Left lobe of liver (tissue), 2 donors: Measurements from ENCODE around the gene TAS1R1. TPM values are rescaled to one million over a fixed set of nuclear protein-coding genes. Genes with fewer than 3 reads are reported as not detected.
A peak's percentile ranks its signal among the peaks of the same experiment; 100 is the strongest.
"Not testable (repeated sequence)": the region's sequence is repeated elsewhere in the genome, so short reads cannot be mapped to it uniquely, and the experiment has no call there.

Source experiments
- ATAC-seq: fragments of 200-7000 bp; cut with Tn5 transposase; one replicate; pipeline ENCODE4 v1.9.1; 2020; ENCODE audit warnings: mild to moderate bottlenecking, moderate library complexity
- DNase-seq: peaks from one replicate; pipeline ENCODE4 v3.0.0-alpha.2; 2020; ENCODE audit warnings: low spot score
- total RNA-seq: library from RNA; stranded (reverse); gene quantifications from one replicate; pipeline ENCODE4 v1.2.1, GENCODE V29; 2021
- donor health status: DM: no; HTN: no; CAD: no; lungs with moderate emphysema.
- donor health status: DM: no; HTN: yes; CAD: no.

The TAS1R1 gene
- total RNA-seq, 1 donor from 2014 or later, result 0.05 TPM

DNA sequence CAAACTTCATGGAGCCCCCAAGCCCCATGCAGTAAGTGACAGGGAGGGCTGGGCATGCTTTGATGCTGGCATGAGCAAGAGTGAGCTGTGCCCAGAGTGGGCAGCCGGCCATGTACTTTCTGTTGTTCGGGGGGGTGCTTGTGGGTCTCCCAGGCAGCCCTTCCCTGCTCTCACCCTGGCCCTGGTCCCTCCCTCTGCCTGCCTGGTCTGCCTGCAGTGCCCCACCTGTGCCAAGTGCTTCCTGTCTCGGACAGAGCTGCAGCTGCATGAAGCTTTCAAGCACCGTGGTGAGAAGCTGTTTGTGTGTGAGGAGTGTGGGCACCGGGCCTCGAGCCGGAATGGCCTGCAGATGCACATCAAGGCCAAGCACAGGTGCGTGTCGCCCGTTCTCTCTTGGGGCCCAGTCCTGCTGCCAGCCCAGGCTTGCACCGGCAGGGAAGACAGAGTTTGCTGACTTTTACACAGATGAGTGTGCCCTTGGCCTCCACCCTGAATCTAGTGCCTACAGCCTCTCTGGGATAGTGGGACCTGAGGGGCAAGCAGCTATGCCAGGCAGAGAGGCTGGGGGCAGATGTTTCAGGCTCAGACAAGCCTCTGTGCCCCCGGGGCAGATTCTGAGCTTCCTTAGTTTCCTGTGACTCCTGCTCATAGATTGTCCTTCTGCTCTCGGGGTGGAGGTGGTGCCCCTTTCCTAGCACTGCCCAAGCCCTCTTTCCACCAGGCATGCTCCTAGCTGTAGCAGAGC, 32.3 kb downstream of the TAS1R1 start:
- peak; percentile 48 for ATAC-seq

DNA sequence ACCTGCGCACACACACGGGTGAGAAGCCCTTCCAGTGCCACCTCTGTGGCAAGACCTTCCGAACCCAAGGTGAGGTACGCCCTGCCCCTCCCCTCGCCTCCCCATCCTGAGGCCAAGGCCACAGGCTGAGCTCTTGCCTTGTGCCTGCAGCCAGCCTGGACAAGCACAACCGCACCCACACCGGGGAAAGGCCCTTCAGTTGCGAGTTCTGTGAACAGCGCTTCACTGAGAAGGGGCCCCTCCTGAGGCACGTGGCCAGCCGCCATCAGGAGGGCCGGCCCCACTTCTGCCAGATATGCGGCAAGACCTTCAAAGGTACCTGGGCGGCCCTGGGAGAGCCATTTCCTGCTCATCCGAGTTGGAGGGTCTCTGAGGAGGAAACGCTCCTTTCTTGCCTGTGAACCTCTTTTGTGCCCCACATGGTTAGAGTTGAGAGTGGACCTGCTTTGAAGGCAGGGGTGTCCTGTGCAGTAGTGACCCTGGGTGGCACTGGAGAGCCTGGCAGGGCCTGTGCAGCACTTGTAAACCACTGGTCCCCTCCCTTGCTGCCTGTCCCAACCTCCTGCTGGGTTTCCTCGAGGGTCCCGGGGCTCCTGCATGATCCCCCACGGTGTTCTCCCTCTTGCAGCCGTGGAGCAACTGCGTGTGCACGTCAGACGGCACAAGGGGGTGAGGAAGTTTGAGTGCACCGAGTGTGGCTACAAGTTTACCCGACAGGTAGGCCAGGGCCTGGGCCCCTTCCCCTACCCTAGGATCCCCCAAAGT, 33.2 kb downstream of the TAS1R1 start:
- DNase-seq, result no peak
- ATAC-seq, result peak; percentile 15

More for the DNA sequence above, 32.3 kb downstream of the TAS1R1 start:
- DNase-seq, result peak; percentile 62

DNA sequence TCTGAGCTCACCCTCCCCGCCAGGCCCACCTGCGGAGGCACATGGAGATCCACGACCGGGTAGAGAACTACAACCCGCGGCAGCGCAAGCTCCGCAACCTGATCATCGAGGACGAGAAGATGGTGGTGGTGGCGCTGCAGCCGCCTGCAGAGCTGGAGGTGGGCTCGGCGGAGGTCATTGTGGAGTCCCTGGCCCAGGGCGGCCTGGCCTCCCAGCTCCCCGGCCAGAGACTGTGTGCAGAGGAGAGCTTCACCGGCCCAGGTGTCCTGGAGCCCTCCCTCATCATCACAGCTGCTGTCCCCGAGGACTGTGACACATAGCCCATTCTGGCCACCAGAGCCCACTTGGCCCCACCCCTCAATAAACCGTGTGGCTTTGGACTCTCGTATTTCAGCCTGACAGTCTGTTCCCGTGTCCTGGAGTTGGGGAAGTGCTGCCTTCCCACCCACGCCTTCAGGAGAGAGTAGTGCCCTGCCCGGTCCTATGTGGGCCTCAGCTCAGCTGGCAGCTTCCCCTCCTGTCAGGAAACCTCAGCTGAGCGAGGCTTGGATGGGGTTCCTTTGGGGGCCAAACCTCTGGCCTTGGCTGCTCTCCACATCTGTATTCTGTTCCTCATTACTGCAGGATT, 33.9 kb downstream of the TAS1R1 start:
- no peak for ATAC-seq
- DNase-seq, result no peak

DNA sequence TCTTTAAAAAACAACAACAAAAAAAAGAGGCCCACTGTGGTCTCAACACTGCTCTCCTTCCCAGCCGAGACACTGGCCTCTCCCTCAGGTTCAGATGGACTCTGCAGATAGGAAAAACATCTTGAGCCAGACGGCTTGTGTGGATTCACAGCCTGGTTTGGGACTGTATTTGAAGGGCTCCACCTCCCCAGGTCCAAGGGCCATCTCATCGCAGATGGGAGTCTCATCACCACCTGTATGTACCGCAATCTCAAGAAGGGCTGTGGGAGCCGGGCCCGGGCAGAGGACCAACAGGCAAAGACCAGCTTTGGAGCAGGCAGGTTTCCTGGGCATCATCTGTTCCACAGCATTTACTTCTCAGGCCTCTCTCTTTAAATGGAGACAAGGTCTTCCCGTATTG, 34.9 kb downstream of the TAS1R1 start:
- no peak for ATAC-seq
- DNase-seq, result no peak

DNA sequence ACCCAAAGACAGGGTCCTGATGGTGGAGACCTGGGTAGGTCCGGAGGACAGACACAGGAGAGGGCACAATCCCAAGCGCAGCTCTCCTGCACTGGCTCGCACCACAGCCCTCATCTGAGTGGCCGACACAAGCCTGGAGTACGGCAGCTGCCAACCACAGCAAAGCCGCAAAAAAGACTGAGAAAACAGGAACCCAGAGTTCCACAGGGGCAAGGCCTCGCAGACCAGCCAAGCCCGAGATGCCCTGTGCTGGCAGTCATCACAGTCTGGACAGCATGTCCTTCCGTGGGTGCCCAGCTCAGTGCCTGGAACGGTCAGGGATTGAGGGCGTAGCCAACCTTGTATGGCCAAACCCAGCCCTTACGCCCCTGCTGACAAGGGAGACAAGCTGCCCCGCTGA, 36.1 kb downstream of the TAS1R1 start:
- ATAC-seq (peak; percentile 26), DNase-seq (peak; percentile 48)

DNA sequence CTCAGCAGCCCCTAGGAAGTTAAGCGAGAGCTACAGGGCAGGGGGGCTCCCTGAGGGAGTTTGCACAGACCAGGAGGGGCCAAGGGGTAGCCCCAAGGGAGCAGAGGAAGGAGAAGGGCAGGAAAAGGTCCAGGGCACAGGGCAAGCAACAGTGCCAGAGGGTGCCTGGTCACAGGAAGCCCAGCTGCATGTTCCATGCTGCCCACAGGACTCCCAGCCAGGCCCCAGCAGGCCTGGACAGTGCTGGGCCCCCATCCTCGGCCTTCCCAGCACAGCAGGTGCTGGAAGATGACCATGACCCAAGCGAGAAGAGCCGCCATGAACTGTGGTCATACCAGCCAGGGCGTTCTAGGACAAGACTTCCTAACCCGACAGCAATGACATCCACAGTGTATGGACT, 36.5 kb downstream of the TAS1R1 start:
- ATAC-seq (peak; percentile 2), DNase-seq (no peak)

DNA sequence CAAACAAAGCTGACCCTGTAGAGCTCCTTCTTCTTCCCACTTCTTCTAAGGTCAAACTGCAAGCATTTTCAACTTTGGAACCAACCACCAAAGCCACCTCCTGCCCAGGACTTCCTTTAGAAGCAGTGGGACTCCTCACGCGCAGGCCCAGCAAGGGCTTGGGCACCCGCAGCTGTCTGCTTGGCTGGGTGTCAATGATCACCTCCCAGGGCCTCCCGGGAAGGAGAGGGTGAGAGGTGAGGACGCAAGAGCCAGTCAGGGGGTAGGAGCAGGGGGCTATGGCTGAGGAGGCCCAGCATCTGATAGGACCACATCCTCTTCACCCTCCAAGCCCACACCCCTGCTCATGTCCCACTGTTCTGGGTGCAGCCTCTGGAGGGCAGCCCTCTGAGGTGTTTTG, 37.3 kb downstream of the TAS1R1 start:
- ATAC-seq (no peak), DNase-seq (no peak)

DNA sequence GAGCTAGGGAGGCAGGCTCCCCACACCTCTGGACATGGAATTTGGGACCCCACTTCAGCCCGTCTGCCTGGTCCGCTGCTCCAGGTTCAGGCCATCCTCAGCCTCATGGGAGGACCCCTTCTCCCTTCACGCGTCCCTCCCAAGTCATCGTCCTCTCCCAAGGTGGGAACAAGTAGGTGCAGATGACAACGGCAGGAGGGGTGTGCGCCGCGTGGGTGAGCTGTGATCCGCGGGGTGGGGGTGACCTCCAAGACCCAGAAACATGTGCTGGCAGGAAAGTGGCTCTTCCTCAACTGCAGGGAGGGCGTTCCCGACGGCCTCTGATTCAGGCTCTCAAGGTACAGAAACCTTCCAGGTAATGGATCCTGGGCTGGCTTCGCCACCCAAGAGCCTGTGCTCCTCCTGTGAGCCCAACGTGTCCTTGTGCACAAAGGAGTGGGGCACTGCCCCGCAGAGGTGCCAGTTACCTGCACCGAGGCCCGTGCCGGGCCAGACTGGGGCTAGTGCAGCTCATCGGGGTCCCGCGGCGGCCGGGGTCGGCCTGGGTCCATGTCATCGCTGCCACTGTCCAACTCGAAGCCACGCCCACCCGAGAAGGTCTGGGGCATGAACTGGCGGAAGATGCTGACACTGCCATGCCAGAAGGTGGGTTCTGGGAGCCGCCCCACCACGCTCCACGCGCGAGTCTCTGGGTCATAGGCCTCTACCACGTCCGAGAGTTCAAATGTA, 37.9 kb downstream of the TAS1R1 start:
- DNase-seq (no peak), ATAC-seq (no peak)

DNA sequence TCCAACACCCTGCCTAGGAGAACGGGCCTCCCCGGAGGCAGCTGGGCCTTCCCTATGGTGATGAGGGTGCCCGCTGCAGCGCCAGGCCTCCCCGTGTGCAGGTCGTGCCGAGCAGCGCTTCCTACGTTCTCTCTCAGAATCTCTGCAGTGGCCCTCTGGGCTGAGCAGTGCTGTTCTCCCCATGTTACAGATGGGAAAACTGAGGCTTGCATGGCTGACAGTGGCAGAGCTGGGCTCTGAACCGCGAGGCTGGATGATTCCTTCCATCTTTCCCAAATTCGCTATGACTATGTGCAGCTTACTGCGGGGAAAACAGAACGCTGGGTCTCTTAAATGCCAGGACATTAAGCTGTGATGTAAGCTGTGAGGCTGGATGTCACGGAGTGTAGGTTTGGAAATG, 38.7 kb downstream of the TAS1R1 start:
- no peak for ATAC-seq
- no peak for DNase-seq

DNA sequence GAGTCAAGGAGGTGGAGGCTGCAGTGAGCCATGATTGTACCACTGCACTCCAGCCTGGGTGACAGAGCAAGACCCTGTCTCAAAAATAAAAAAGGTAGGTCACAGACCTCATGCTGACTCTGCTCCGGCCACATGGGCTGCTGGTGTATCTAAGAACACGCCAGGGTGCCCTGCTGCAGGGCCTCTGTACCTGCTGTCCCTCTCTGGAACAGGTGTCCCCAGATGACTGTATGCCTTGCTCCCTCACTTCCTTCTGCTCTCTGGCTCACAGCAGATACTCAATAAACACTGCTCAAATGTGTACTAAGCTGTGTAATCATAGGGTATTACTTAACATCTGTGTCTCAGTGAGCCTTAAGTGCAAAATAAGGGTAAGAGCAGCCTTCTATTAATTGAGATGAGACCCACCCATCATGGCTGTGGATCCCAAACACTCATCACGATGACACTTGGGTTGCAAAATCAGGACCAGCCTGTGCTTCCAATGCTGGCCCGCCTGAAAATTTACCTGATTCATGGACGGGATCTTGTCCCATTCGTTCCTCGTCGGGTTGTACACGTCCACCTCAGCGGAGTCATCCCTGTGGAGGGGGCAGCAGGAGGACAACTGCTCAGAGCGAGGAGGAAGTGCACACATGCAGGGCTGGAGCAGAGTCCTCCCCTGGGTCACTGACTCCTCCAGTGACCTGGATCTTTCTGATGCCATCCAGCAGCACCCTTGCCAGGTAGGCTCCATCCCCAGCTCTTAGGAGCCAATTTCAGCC, 40.1 kb downstream of the TAS1R1 start:
- ATAC-seq (peak; percentile 9), DNase-seq (no peak)

DNA sequence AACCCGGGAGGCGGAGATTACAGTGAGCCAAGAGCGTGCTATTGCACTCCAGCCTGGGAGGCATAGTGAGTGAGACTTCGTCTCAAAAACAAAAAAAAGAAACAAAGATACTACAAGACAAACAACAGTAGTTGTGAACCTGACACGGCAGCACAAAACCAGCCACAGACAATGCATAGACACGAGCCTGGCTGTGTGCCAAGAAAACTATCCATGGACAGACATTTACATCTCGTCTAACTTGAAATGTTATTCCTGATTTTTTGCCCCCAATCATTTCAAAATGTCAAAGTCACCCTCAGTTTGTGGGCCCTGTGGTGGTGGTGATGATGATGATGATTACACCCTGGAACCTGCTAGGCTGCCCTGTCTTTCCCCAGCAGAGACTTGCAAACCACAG, 41.2 kb downstream of the TAS1R1 start:
- no peak for DNase-seq
- no peak for ATAC-seq

DNA sequence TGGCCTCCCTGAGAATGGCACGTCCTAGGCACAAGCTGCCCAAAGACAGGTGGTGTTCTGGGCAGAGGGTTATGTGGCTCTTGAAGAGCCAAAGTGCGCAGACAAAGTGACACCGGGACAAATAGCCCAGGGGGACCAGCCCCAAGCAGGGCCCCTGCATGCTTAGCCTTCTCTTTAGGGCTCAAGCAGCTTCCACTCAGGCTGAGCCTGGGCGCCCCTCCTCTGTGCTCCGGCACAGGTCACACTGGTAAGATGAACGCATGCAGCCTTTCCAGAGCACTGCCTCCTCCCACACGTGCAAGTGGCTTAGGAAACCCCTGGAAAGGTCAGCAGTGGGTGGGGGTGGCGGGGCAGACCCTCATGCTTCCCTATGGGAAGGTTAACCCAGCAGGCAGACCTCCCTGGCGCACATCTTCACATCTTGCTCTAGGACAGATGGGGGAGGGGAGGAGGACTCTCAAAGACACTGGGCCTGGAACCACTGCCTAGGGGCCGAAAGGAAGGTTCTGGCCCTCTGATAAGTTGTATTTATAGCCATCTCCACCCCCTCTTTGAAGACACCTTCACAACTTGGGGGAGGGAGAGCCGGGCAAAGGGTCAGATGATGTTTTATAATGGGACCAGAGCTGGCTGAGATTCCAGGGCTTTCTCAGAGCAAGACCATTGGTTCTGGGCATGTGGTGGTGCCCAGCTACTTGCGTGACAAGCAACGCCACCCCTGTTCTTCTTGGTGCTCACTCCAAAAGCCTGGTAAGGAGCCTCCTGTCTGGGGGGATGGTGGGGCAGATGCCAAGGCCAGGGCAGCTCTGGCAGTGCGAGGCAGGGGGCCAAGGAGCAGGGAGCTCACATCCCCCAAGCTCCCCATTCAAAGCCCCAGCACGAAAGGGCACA, 42.0 kb downstream of the TAS1R1 start:
- DNase-seq (no peak), ATAC-seq (no peak)

DNA sequence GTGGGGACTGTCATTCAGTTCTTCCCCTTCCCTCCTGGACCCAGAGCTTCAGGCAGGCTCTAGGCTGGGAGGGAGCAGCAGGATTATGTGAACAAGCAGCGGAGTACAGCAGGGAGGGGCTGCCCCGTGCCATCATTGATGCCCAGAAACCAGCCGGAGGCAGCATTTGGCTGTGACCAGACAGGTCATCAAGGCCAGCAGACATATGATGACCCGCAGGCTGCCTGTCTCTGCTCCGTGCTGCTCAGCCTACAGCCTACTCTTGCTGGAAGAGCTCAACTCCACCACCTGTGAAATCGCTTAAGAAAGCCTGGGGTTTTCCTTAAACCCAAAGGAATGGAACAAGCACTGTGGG, 42.6 kb downstream of the TAS1R1 start:
- no peak for DNase-seq
- ATAC-seq, result no peak

DNA sequence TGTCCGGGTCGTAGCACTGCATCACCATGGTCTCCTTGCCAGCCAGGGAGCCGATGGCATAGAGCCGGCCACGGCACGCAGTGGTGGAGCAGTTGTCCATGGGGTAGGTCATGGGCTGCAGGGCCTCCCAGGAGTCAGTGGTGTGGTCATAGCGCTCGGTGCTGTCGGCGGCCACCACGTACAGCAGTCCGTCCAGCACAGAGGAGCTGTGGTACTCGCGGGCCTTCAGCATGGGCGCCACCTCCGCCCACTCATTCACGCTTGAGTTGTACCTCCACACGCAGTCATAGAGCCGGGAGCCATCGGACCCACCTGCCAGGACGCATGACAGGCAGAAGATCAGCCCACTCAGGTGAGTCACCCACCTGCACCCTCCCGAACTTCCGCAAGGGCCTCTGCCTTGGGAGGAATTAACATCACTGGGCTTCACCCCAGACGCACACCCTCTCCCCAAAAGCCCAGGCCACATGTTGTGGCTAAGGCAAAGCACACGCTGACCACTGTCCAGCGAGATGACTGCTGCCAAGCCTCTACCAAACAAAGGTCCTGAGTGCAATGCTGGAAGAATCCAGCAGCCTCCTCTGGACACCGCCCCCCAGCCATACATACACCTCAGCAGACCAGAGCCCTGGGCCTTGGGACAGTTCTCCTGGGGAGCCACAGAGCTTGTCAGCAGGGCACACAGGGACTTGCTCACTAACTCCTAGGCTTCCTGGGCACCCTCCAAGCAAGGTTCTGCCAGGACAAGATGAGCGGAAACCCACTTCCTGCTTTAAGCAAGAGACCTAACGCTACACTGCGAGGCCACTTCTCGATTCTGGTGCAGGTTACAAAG, 44.3 kb downstream of the TAS1R1 start:
- ATAC-seq (no peak), DNase-seq (no peak)

DNA sequence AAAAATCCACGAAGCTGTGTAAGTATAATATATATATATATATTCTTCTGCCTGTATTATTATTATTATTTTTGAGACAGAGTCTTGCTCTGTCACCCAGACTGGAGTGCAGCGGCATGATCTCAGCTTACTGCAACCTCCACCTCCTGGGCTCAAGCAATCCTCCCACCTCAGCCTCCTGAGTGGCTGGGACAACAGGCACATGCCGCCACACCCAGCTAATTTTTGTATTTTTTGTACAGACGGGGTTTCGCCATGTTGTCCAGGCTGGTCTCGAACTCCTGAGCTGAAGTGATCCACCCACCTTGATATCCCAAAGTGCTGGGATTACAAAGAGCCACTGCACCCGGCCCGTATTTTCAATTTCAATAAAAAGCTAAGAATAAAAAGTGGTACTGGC, 44.9 kb downstream of the TAS1R1 start:
- not testable (repeated sequence) for ATAC-seq, DNase-seq

DNA sequence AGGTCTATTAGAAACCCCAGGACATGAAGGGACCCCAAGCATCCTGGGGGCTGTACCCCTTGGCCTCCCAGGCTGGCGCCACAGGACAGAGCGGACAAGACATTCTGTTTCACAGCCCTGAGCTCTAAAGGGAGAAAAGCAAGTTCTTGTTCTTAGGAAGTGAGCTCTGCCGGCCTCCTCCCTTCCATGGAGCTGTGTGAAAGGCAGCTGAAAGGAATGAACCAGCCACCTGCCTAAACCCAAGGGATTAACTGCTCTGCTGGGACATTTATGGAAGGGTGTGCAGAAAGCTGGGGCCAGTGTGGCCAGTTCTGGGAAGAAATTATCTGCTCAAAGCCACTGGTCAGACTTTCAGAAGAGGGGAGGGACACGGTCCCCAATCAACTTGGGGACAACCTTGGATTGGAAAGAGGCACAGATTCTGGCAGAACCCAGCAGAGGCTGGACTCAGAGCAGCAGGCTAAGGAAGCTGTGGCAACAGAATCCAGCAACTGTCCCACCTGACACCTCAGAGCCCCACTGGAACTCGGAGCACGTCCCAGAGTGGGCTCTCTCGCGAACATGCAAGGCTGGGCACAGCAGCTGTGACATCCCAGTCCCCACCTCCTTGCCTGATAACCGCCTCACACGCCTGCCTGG, 45.4 kb downstream of the TAS1R1 start:
- DNase-seq (no peak), ATAC-seq (no peak)

DNA sequence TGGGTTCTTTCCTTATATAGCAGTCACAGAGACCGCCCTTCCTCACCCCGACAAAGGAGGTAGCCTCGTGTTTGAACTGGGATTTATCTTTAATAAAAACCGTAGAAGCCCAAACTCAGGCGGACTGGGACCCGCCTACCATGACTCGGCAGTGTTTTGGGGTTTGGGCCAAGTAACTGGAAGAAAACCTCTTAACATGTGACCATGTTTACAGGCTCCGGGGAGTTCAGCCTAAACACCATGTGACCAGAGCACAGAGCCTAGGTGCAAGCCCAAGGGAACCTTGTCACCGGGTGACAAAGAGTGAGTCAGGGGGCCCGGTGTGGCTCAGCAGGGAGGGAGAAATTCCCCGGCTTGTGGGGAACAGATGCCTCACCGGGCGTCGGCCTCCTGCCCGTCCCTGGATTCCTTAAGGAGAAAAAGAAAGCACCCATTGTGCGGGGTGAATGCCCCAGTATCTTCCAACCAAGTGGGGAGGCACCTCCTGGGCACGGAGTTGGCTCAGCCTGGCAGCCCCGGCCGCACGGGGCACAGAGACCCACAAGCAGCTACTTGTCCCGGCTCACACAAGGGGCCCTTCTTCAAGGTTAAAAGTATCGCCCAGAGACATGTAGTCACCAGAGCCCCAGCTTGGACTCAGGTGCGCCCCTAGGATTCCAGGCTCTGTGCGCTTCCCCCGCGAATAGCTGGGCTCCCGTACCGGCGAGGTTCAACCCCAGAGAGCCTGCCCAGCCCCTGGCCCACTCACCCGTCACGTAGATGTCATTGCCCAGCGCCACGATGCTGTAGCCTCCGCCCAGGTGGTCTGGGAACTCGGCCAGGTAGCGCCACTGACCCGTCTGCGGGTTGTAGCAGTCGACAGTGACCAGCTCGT, 46.2 kb downstream of the TAS1R1 start:
- peak; percentile 91 for DNase-seq

More for the DNA sequence above, 46.2 kb downstream of the TAS1R1 start:
- ATAC-seq, result peak; percentile 54
